Neural cell (in vitro differentiated cells): Measurements from ENCODE around the gene LIN54. TPM values are rescaled to one million over a fixed set of nuclear protein-coding genes. Genes with fewer than 3 reads are reported as not detected.
"Not testable (repeated sequence)": the region's sequence is repeated elsewhere in the genome, so short reads cannot be mapped to it uniquely, and the experiment has no call there.

ENCODE experiments used
- H2AFZ ChIP-seq: fragments of 200-600, 300-800 bp; sonication (generic), shearing (Covaris generic); 2 replicates; pipeline ENCODE4 v1.6.0; 2014; ENCODE audit warnings: low read depth, mild to moderate bottlenecking, antibody characterized with exemption, low read length, moderate library complexity
- H3F3A ChIP-seq: fragments of 200-600 bp; shearing (Covaris generic); 2 replicates; pipeline ENCODE4 v1.6.1; 2016; ENCODE audit warnings: mild to moderate bottlenecking, moderate library complexity, mixed read lengths, antibody characterized with exemption, low read length; ENCODE audit not compliant: insufficient read depth, poor library complexity, severe bottlenecking
- H3K27ac ChIP-seq: fragments of 200-600, 300-800 bp; sonication (generic), shearing (Covaris generic); 2 replicates; pipeline ENCODE4 v1.5.1; 2014; ENCODE audit warnings: mild to moderate bottlenecking, low read length, moderate library complexity
- H3K27me3 ChIP-seq: fragments of 300-800, 200-600 bp; sonication (generic), shearing (Covaris generic); 2 replicates; pipeline ENCODE4 v1.6.0; 2014; ENCODE audit warnings: mild to moderate bottlenecking, low read depth, low read length, moderate library complexity; ENCODE audit not compliant: insufficient read depth
- H3K36me3 ChIP-seq: fragments of 300-800, 200-600 bp; sonication (generic), shearing (Covaris generic); 2 replicates; pipeline ENCODE4 v1.5.1; 2014; ENCODE audit warnings: mild to moderate bottlenecking, antibody characterized with exemption, low read length, moderate library complexity; ENCODE audit not compliant: insufficient read depth
- H3K4me2 ChIP-seq: fragments of 300-800, 200-600 bp; sonication (generic), shearing (Covaris generic); 2 replicates; pipeline ENCODE4 v1.6.0; 2014; ENCODE audit warnings: mild to moderate bottlenecking, low read length
- H3K4me3 ChIP-seq: fragments of 300-800, 200-600 bp; sonication (generic), shearing (Covaris generic); 2 replicates; pipeline ENCODE4 v1.5.1; 2014; ENCODE audit warnings: mild to moderate bottlenecking, low read length, moderate library complexity
- H3K79me2 ChIP-seq: fragments of 200-600 bp; shearing (Covaris generic); replicated peaks from 2 replicates; pipeline ENCODE4 v1.6.0; 2014; ENCODE audit warnings: mild to moderate bottlenecking, low read length, moderate library complexity; ENCODE audit not compliant: insufficient read depth
- H3K9ac ChIP-seq: fragments of 300-800, 200-600 bp; sonication (generic), shearing (Covaris generic); 2 replicates; pipeline ENCODE4 v1.6.1; 2016; ENCODE audit warnings: mild to moderate bottlenecking, low read length, mixed read lengths
- H3K9me2 ChIP-seq: fragments of 200-600 bp; shearing (Covaris generic); 2 replicates; pipeline ENCODE4 v1.6.1; 2016; ENCODE audit warnings: mild to moderate bottlenecking, low read length, mixed read lengths; ENCODE audit not compliant: insufficient read depth
- H3K9me3 ChIP-seq: fragments of 200-600, 300-800 bp; sonication (generic), shearing (Covaris generic); 2 replicates; pipeline ENCODE4 v1.6.1; 2016; ENCODE audit warnings: mild to moderate bottlenecking, mixed run types, low read length, moderate library complexity, mixed read lengths
- H4K20me1 ChIP-seq: fragments of 200-600 bp; shearing (Covaris generic); 2 replicates; pipeline ENCODE4 v1.6.1; 2016; ENCODE audit warnings: mild to moderate bottlenecking, mixed run types; ENCODE audit not compliant: insufficient read depth
- EP300 ChIP-seq: fragments of 450-650 bp; conservative IDR thresholded peaks from 2 replicates; pipeline ENCODE4 v1.6.1; 2014; ENCODE audit warnings: antibody characterized with exemption, mild to moderate bottlenecking, moderate library complexity; ENCODE audit not compliant: poor library complexity, severe bottlenecking
- EZH2 ChIP-seq: fragments of 200-600, 300-800 bp; shearing (Covaris generic), sonication (generic); IDR thresholded peaks from 2 replicates; pipeline ENCODE4 v1.6.1; 2014; ENCODE audit warnings: antibody characterized with exemption, low read length, borderline replicate concordance, mild to moderate bottlenecking; ENCODE audit not compliant: insufficient read depth, poor library complexity, severe bottlenecking
- MXI1 ChIP-seq: fragments of 450-650 bp; conservative IDR thresholded peaks from 2 replicates; pipeline ENCODE4 v1.6.1; 2014; ENCODE audit warnings: antibody characterized with exemption, mild to moderate bottlenecking; ENCODE audit not compliant: poor library complexity, severe bottlenecking
- POLR2AphosphoS5 ChIP-seq: IDR thresholded peaks from 2 replicates; pipeline ENCODE4 v1.6.1; 2012
- RAD21 ChIP-seq: fragments of 450-650 bp; conservative IDR thresholded peaks from 2 replicates; pipeline ENCODE4 v1.6.1; 2014; ENCODE audit warnings: antibody characterized with exemption, mild to moderate bottlenecking, moderate library complexity
- SMC3 ChIP-seq: fragments of 450-650 bp; conservative IDR thresholded peaks from 2 replicates; pipeline ENCODE4 v1.6.1; 2014; ENCODE audit warnings: antibody characterized with exemption, mild to moderate bottlenecking, moderate library complexity; ENCODE audit not compliant: poor library complexity
- TAF1 ChIP-seq: IDR thresholded peaks from 2 replicates; pipeline ENCODE4 v1.6.1; 2012; ENCODE audit warnings: low read depth
- polyA plus RNA-seq: library from polyadenylated mRNA; depleted of rRNA; stranded (reverse); fragments of >200 nt; gene quantifications from 2 replicates; pipeline ENCODE4 v1.2.3, GENCODE V29; 2014
- TF ChIP-seq, protein P1 (sequence below): fragments of 450-650 bp; IDR thresholded peaks from 2 replicates; pipeline ENCODE4 v1.5.1; 2014; ENCODE audit warnings: antibody characterized with exemption, mild to moderate bottlenecking, moderate library complexity; ENCODE audit not compliant: poor library complexity, severe bottlenecking
- TF ChIP-seq, protein P2 (sequence below): IDR thresholded peaks from 2 replicates; pipeline ENCODE4 v1.6.1; 2012; ENCODE audit warnings: borderline replicate concordance

The LIN54 gene
- polyA plus RNA-seq, 1 donor from 2014 or later = 7.3 TPM

DNA sequence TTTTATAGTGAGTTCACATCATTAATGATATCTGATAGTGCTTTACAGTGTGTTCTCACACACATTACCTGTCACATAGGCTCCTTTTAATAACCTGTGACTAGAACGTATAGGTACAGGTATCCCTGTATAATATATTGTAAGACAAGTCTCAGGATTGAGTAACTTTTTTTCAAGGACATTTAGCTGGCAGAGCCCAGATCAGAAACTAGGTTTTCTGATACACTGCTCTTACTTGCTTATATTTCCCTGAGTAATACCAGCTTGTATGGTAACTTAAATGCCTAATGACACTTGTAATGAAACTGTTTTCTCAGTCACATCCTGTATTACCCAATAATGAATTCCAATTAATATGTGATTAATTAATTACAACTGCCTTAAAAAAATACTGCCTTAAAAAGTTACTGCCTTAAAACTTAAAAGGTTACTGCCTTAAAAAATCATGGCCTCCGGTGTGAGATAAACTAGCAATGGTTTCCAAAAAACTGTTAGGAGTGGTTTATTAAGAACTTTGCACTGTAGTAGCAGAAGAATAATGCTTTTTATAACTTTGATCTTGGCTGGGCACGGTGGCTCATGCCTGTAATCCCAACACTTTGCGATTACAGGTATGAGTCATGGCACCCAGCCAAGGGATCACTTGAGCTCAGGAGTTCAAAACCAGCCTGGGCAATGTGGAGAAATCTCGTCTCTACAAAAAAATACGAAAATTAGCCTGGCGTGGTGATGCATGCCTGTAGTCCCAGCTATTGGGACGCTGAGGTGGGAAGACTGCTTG lies 36.3 kb upstream of the LIN54 start:
- no peaks in the 10 kb centered on the region for H3K9me3 ChIP-seq
- H3K9ac ChIP-seq = no peak overlapping the region
- H3F3A ChIP-seq = no peaks in the 10 kb centered on the region
- no peaks in the 10 kb centered on the region for H4K20me1 ChIP-seq
- TF ChIP-seq, protein P1, sequence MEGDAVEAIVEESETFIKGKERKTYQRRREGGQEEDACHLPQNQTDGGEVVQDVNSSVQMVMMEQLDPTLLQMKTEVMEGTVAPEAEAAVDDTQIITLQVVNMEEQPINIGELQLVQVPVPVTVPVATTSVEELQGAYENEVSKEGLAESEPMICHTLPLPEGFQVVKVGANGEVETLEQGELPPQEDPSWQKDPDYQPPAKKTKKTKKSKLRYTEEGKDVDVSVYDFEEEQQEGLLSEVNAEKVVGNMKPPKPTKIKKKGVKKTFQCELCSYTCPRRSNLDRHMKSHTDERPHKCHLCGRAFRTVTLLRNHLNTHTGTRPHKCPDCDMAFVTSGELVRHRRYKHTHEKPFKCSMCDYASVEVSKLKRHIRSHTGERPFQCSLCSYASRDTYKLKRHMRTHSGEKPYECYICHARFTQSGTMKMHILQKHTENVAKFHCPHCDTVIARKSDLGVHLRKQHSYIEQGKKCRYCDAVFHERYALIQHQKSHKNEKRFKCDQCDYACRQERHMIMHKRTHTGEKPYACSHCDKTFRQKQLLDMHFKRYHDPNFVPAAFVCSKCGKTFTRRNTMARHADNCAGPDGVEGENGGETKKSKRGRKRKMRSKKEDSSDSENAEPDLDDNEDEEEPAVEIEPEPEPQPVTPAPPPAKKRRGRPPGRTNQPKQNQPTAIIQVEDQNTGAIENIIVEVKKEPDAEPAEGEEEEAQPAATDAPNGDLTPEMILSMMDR = no peak
- TF ChIP-seq MXI1 (no peak), EZH2 (no peak), TAF1 (no peak), POLR2AphosphoS5 (no peak), SMC3 (no peak), RAD21 (no peak), EP300 (no peak)
- TF ChIP-seq, protein P2, sequence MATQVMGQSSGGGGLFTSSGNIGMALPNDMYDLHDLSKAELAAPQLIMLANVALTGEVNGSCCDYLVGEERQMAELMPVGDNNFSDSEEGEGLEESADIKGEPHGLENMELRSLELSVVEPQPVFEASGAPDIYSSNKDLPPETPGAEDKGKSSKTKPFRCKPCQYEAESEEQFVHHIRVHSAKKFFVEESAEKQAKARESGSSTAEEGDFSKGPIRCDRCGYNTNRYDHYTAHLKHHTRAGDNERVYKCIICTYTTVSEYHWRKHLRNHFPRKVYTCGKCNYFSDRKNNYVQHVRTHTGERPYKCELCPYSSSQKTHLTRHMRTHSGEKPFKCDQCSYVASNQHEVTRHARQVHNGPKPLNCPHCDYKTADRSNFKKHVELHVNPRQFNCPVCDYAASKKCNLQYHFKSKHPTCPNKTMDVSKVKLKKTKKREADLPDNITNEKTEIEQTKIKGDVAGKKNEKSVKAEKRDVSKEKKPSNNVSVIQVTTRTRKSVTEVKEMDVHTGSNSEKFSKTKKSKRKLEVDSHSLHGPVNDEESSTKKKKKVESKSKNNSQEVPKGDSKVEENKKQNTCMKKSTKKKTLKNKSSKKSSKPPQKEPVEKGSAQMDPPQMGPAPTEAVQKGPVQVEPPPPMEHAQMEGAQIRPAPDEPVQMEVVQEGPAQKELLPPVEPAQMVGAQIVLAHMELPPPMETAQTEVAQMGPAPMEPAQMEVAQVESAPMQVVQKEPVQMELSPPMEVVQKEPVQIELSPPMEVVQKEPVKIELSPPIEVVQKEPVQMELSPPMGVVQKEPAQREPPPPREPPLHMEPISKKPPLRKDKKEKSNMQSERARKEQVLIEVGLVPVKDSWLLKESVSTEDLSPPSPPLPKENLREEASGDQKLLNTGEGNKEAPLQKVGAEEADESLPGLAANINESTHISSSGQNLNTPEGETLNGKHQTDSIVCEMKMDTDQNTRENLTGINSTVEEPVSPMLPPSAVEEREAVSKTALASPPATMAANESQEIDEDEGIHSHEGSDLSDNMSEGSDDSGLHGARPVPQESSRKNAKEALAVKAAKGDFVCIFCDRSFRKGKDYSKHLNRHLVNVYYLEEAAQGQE = no peak
- peaks cover 11% of the 10 kb centered on the region for H3K36me3 ChIP-seq
- no peaks in the 10 kb centered on the region for H3K27me3 ChIP-seq
- H2AFZ ChIP-seq = no peak overlapping the region
- no peak overlapping the region for H3K27ac ChIP-seq
- no peak overlapping the region for H3K4me3 ChIP-seq
- H3K79me2 ChIP-seq = peaks cover 16% of the 10 kb centered on the region
- H3K9me2 ChIP-seq = no peaks in the 10 kb centered on the region
- H3K4me2 ChIP-seq = no peak overlapping the region

DNA sequence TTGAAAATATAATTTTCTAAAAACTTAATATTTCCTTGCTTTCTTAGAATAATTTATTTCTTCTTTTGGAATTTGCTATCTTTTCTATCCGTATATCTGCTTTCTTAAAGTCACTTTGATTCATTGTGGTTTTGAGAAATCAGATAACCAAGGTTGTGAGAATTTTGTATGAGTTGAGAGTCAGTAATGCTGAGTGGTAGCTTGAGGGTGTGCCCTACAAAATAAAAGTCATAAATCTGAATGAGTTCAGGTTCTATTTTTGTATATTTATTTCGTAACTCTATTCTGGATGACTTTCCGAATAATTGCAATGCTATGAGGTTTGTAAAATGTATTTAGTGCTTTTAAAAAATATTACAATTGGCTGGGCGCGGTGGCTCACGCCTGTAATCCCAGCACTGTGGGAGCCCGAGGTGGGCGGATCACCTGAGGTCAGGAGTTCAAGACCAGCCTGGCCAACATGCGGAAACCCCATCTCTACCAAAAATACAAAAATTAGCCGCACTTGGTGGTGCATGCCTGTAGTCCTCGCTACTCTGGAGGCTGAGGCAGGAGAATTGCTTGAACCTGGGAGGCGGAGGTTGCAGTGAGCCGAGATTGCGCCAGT lies 33.3 kb upstream of the LIN54 start:
- Histone ChIP-seq H3K4me3 (no peak overlapping the region), H2AFZ (no peak overlapping the region), H3K27ac (no peak overlapping the region), H3K9ac (no peak overlapping the region), H3F3A (no peaks in the 10 kb centered on the region), H3K9me3 (no peaks in the 10 kb centered on the region), H3K4me2 (no peak overlapping the region), H4K20me1 (no peaks in the 10 kb centered on the region), H3K36me3 (peaks cover 7% of the 10 kb centered on the region), H3K27me3 (no peaks in the 10 kb centered on the region), H3K9me2 (no peaks in the 10 kb centered on the region), H3K79me2 (peaks cover 28% of the 10 kb centered on the region)
- TF ChIP-seq, protein P1 = no peak
- no peak for TF ChIP-seq TAF1
- no peak for TF ChIP-seq EP300
- no peak for TF ChIP-seq POLR2AphosphoS5
- TF ChIP-seq EZH2 = no peak
- no peak for TF ChIP-seq SMC3
- TF ChIP-seq MXI1 = no peak
- TF ChIP-seq, protein P2 = no peak
- TF ChIP-seq RAD21 = no peak

DNA sequence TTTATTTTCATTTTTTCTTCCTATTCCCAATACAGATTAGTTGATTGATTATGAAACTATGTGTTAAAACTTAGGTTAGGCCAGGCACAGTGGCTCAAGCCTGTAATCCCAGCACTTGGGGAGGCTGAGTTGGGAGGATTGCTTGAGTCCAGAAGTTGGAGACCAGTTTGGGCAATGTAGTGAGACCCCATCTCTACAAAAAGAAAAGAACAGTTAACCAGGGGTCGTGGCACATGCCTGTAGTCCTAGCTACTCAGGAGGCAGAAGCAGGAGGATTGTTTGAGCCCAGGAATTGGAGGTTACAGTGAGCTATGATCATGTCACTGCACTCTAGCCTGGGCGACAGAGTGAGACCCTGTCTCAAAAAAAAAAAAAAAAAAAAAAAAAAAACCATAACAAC lies 32.5 kb upstream of the LIN54 start:
- H3K4me3 ChIP-seq, H3K9ac ChIP-seq, H2AFZ ChIP-seq, H3K9me3 ChIP-seq, H3F3A ChIP-seq, H3K4me2 ChIP-seq, H3K9me2 ChIP-seq, H3K27me3 ChIP-seq, H3K36me3 ChIP-seq, H3K27ac ChIP-seq, H4K20me1 ChIP-seq: not testable (repeated sequence)
- H3K79me2 ChIP-seq = peaks cover 33% of the 10 kb centered on the region
